B cell (primary cell): ENCODE results near the gene PPP2R2C. TPM values are rescaled to one million over a fixed set of nuclear protein-coding genes. Genes with fewer than 3 reads are reported as not detected.

Source experiments
- ATAC-seq: fragments of 200-7000 bp; cut with Tn5 transposase; one replicate; pipeline ENCODE4 v1.10.0; 2021; ENCODE audit warnings: low read depth, mild to moderate bottlenecking, moderate number of reproducible peaks, moderate library complexity
- CTCF ChIA-PET: fragments of 350-600 bp; sonication (Branson Sonifier 250); formaldehyde crosslinking; loops from one replicate; lab custom pipeline; 2021; ENCODE audit warnings: antibody characterized with exemption, inconsistent platforms; lab: Charles Lee
- POLR2A ChIA-PET: fragments of 350-600 bp; sonication (Branson Sonifier 250); formaldehyde crosslinking; loops from one replicate; lab custom pipeline; 2021; ENCODE audit warnings: antibody characterized with exemption; lab: Charles Lee
- DNase-seq: peaks from one replicate; pipeline ENCODE4 v3.0.0; 2013
- H2AFZ ChIP-seq: 2 replicates; pipeline ENCODE4 v1.6.1; 2012; ENCODE audit warnings: mild to moderate bottlenecking, low read depth, low read length; ENCODE audit not compliant: insufficient read depth, poor library complexity, severe bottlenecking
- H3K27ac ChIP-seq, 2 donors: 1 replicate in 1 of 2; 2 replicates in 1 of 2; pipeline ENCODE4 v1.5.1; 2012 to 2013; ENCODE audit warnings: low read length in 2 of 2, mild to moderate bottlenecking in 2 of 2, moderate library complexity in 1 of 2
- H3K27me3 ChIP-seq, 4 experiments: fragments of 200-600 bp in 1 of 4; sonication (generic) in 1 of 4; replicated peaks in 1 of 4; 1 replicate in 2 of 4; 2 replicates in 2 of 4; pipeline versions ENCODE4 v1.6.1 to v1.7.0; 2013 to 2016; ENCODE audit warnings: low read length in 3 of 4, mild to moderate bottlenecking in 2 of 4, mixed read lengths in 1 of 4, moderate library complexity in 1 of 4; ENCODE audit not compliant: insufficient read depth in 4 of 4, control insufficient read depth in 3 of 4; ENCODE audit errors: control extremely low read depth in 1 of 4
- H3K36me3 ChIP-seq, 2 experiments: replicated peaks in 1 of 2; 1 replicate in 1 of 2; 2 replicates in 1 of 2; pipeline versions ENCODE4 v1.6.1 to v1.7.1; 2013; ENCODE audit warnings: low read length in 1 of 2; ENCODE audit not compliant: insufficient read depth in 2 of 2, control insufficient read depth in 1 of 2; ENCODE audit errors: control extremely low read depth in 1 of 2, extremely low read depth in 1 of 2
- H3K4me1 ChIP-seq, 2 donors: fragments of 200-600 bp in 1 of 2; sonication (generic) in 1 of 2; 1 replicate in 1 of 2; 2 replicates in 1 of 2; pipeline versions ENCODE4 v1.5.1 to v1.6.1; 2013 to 2017; ENCODE audit warnings: low read length in 2 of 2; ENCODE audit not compliant: control insufficient read depth in 2 of 2, insufficient read depth in 2 of 2
- H3K4me2 ChIP-seq: replicated peaks from 2 replicates; pipeline ENCODE3; 2012; ENCODE audit warnings: mild to moderate bottlenecking, low read depth, low read length; ENCODE audit not compliant: poor library complexity, severe bottlenecking
- H3K4me3 ChIP-seq, 5 experiments: fragments of 200-600 bp in 1 of 5; sonication (generic) in 1 of 5; 1 replicate in 3 of 5; 2 replicates in 2 of 5; pipeline versions ENCODE4 v1.5.1 to v1.7.0; 2011 to 2016; ENCODE audit warnings: low read length in 4 of 5, mild to moderate bottlenecking in 4 of 5, low read depth in 2 of 5, control low read depth in 1 of 5, moderate library complexity in 1 of 5; ENCODE audit not compliant: insufficient read depth in 1 of 5; ENCODE audit errors: control extremely low read depth in 1 of 5, extremely low read depth in 1 of 5
- H3K79me2 ChIP-seq: fragments of 200-600 bp; sonication (generic); one replicate; pipeline ENCODE4 v1.6.0; 2016; ENCODE audit warnings: low read length; ENCODE audit not compliant: control insufficient read depth, insufficient read depth
- H3K9ac ChIP-seq: fragments of 200-600 bp; sonication (generic); 2 replicates; pipeline ENCODE4 v1.6.1; 2017; ENCODE audit warnings: mild to moderate bottlenecking, low read length, moderate library complexity
- H3K9me3 ChIP-seq, 3 donors: one replicate each; pipeline versions ENCODE4 v1.6.1 to v1.7.1; 2013; ENCODE audit warnings: low read length in 2 of 3; ENCODE audit not compliant: control insufficient read depth in 2 of 3, insufficient read depth in 1 of 3; ENCODE audit errors: control extremely low read depth in 1 of 3
- H4K20me1 ChIP-seq: 2 replicates; pipeline ENCODE4 v1.6.0; 2012; ENCODE audit warnings: mild to moderate bottlenecking, low read length; ENCODE audit not compliant: insufficient read depth, control insufficient read depth, poor library complexity, severe bottlenecking
- H3K27ac Mint-ChIP-seq: one replicate; pipeline ENCODE4 v1.8.0; 2021; ENCODE audit warnings: mixed read lengths
- H3K27me3 Mint-ChIP-seq: one replicate; pipeline ENCODE4 v1.8.0; 2021; ENCODE audit warnings: mixed read lengths
- H3K4me1 Mint-ChIP-seq: one replicate; pipeline ENCODE4 v1.8.0; 2021; ENCODE audit warnings: mixed read lengths
- H3K4me3 Mint-ChIP-seq: one replicate; pipeline ENCODE4 v1.8.0; 2021; ENCODE audit warnings: mixed read lengths
- H3K9me3 Mint-ChIP-seq: one replicate; pipeline ENCODE4 v1.8.0; 2022; ENCODE audit warnings: mixed read lengths; ENCODE audit not compliant: insufficient read depth
- CTCF ChIP-seq: fragments of 200-600 bp; IDR thresholded peaks from one replicate; pipeline ENCODE4 v1.8.0; 2022; ENCODE audit warnings: antibody characterized with exemption, mild to moderate bottlenecking
- EZH2 ChIP-seq: IDR thresholded peaks from 2 replicates; pipeline ENCODE4 v1.6.1; 2012; ENCODE audit warnings: borderline replicate concordance, low read depth, mild to moderate bottlenecking, moderate library complexity, low read length; ENCODE audit not compliant: insufficient read depth, poor library complexity, severe bottlenecking
- WGBS: methylation state at CpG from one replicate; pipeline ENCODE4 v1.1.5; 2013; ENCODE audit warnings: missing lambda C conversion rate; ENCODE audit not compliant: insufficient coverage; 5-methylcytosine and 5-hydroxymethylcytosine counted together
- intact Hi-C: fragments of 100-400 bp; cut with micrococcal nuclease; formaldehyde crosslinking; loops from one replicate; pipeline ENCODE4 v1.10.0; 2022
- polyA plus RNA-seq: library from polyadenylated mRNA; depleted of rRNA; stranded (reverse); fragments of >200 nt; gene quantifications from 2 replicates; pipeline ENCODE4 v1.2.3, GENCODE V29; 2012
- total RNA-seq, 2 donors: library from RNA; stranded (reverse); fragments of 120-200 nt in 1 of 2; gene quantifications; 1 replicate in 1 of 2; 2 replicates in 1 of 2; pipeline versions ENCODE4 v1.2.3 to v1.2.4, GENCODE V29; 2013 to 2022

Gene PPP2R2C
- total and polyA plus RNA-seq, 2 donors (not counting 1 experiment from before 2014, with no cell fraction given): not detected

GRCh38 chr4:6320663-6321062 lies 151.8 kb downstream of the PPP2R2C start:
- no peak for TF ChIP-seq EZH2
- TF ChIP-seq CTCF: no peak
- no peak for DNase-seq
- no peaks in the 10 kb centered on the region for H3K4me1 Mint-ChIP-seq
- Histone ChIP-seq H4K20me1 (no peaks in the 10 kb centered on the region), H3K4me2 (no peak overlapping the region), H3K36me3 (no peaks in the 10 kb centered on the region), H3K27me3 (peaks cover 0 to 12% (median 5%) of the 10 kb centered on the region in 4 experiments), H3K4me1 (no peaks in the 10 kb centered on the region), H2AFZ (no peak overlapping the region), H3K9ac (no peak overlapping the region), H3K79me2 (no peaks in the 10 kb centered on the region), H3K4me3 (no peak overlapping the region), H3K27ac (no peak overlapping the region), H3K9me3 (peaks cover 0 to 16% (median 0%) of the 10 kb centered on the region in 3 donors)
- CTCF ChIA-PET: interaction anchor here (0.9 to 17.6 kb wide), 2 partner anchors 10 to 68 kb away, joined by 4 to 451 read pairs; no protein-coding TSS in a partner anchor
- H3K4me3 Mint-ChIP-seq: no peak overlapping the region
- 67% methylated on average over 3 of the region's 6 CpGs for WGBS
- no peak overlapping the region for H3K27ac Mint-ChIP-seq
- no peak for ATAC-seq
- no peaks in the 10 kb centered on the region for H3K9me3 Mint-ChIP-seq
- intact Hi-C loops: no loop called here
- peaks cover 29% of the 10 kb centered on the region for H3K27me3 Mint-ChIP-seq
- POLR2A ChIA-PET: no interaction called here

DNA sequence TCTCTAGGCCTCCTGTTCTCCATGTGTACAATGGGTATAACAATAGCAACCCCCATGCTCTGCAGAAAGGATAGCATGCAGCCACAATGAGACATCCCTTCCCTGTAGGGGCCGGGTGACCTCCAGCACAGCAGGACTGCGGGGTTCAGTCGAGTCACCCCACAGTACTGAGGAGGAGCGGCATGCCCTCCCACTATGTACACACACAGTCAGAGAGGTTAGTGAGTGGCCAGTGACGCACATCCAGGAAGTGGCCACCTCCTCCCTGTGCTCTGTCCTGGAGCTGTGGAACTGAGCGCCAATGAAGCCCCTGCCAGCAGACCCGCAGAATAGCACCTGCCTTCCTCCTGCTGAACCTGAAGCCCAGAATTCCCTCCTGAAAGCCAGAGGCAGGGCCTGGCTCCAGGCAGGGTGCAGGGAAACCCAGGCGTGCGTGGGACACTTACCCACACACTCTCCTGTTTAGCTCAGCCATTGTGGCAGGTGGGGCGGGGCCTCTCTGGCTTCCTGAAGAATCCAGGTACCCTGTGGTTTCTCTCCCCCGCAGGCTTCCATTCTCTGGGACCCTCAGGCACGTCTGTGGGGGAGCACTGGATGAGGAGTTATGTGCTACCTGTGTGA lies 152.8 kb downstream of the PPP2R2C start:
- no peak overlapping the region for H3K9ac ChIP-seq
- ChIA-PET CTCF (interaction anchor here (0.6 to 17.6 kb wide), 3 partner anchors 11 to 395 kb away, joined by 4 to 451 read pairs (median 4); no protein-coding TSS in a partner anchor), POLR2A (no interaction called here)
- Mint-ChIP-seq H3K27ac (no peak overlapping the region), H3K9me3 (no peaks in the 10 kb centered on the region), H3K4me3 (no peak overlapping the region), H3K4me1 (no peaks in the 10 kb centered on the region), H3K27me3 (peaks cover 22% of the 10 kb centered on the region)
- DNase-seq: no peak
- H2AFZ ChIP-seq: no peak overlapping the region
- no peaks in the 10 kb centered on the region for H3K36me3 ChIP-seq
- no peak for ATAC-seq
- H4K20me1 ChIP-seq: no peaks in the 10 kb centered on the region
- peaks cover 0 to 15% (median 0%) of the 10 kb centered on the region in 3 donors for H3K9me3 ChIP-seq
- TF ChIP-seq EZH2 (no peak), CTCF (no peak)
- 91% methylated on average over 9 of the region's 12 CpGs for WGBS
- no peaks in the 10 kb centered on the region for H3K4me1 ChIP-seq
- H3K79me2 ChIP-seq: no peaks in the 10 kb centered on the region
- no peak overlapping the region for H3K4me3 ChIP-seq
- H3K27me3 ChIP-seq: peaks cover 0 to 10% (median 3%) of the 10 kb centered on the region in 4 experiments
- no peak overlapping the region for H3K27ac ChIP-seq
- intact Hi-C loops: no loop called here
- H3K4me2 ChIP-seq: no peak overlapping the region
